Measurements from ENCODE around the gene CDR2. TPM values are rescaled to one million over a fixed set of nuclear protein-coding genes. Genes with fewer than 3 reads are reported as not detected.

CDR2 gene
- total and polyA plus RNA-seq, 2 experiments from 2014 or later, result 26.7 to 30.9 TPM

DNA sequence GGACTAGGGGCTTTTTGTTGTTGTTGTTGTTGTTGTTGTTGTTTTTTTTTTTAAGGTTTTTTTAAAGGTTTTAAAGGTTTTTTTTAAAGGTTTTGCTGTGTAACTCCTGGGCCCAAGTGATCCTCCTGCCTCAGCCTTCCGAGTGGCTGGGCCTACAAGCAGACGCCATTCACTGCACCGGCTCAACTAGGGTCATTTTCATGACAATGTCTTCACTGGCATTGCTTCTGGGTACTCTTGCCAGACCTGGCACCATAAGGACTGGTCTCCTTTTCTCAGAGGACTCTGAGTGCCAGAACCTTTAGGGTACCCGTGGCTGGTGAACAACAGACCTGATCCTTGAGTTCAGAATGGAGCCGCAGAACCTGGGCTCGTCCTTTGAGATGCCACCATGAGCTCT lies 56.8 kb downstream of the CDR2 start:
- WGBS (ENCODE audit: low lambda C conversion rate, missing lambda C conversion rate), result 94% methylated on average over 6 of the region's 6 CpGs
- Histone ChIP-seq H3K79me2 (peaks cover 4% of the 10 kb centered on the region), H3K4me2 (no peak overlapping the region), H3K4me1 (ENCODE audit: insufficient read depth) (no peaks in the 10 kb centered on the region), H3K36me3 (replicated peaks; ENCODE audit: insufficient read depth, low read depth) (no peaks in the 10 kb centered on the region), H3K27me3 (no peaks in the 10 kb centered on the region), H3K9me2 (replicated peaks; ENCODE audit: insufficient read depth) (no peaks in the 10 kb centered on the region), H3K27ac (no peak overlapping the region), H4K20me1 (ENCODE audit: insufficient read depth, poor library complexity, severe bottlenecking) (peaks cover 3% of the 10 kb centered on the region), H2AFZ (no peak overlapping the region), H3K4me3 (no peak overlapping the region), H3K9me3 (ENCODE audit: low read depth) (no peaks in the 10 kb centered on the region)
- no peak for DNase-seq (ENCODE audit: low spot score)
- TF ChIP-seq EZH2phosphoT487 (IDR thresholded peaks at IDR 0.05; ENCODE audit: low read depth, severe bottlenecking, unreplicated experiment) (no peak), EZH2 (IDR thresholded peaks at IDR 0.05; ENCODE audit: borderline replicate concordance) (no peak)
- TF ChIP-seq, protein P1, sequence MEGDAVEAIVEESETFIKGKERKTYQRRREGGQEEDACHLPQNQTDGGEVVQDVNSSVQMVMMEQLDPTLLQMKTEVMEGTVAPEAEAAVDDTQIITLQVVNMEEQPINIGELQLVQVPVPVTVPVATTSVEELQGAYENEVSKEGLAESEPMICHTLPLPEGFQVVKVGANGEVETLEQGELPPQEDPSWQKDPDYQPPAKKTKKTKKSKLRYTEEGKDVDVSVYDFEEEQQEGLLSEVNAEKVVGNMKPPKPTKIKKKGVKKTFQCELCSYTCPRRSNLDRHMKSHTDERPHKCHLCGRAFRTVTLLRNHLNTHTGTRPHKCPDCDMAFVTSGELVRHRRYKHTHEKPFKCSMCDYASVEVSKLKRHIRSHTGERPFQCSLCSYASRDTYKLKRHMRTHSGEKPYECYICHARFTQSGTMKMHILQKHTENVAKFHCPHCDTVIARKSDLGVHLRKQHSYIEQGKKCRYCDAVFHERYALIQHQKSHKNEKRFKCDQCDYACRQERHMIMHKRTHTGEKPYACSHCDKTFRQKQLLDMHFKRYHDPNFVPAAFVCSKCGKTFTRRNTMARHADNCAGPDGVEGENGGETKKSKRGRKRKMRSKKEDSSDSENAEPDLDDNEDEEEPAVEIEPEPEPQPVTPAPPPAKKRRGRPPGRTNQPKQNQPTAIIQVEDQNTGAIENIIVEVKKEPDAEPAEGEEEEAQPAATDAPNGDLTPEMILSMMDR (IDR thresholded peaks at IDR 0.05; ENCODE audit: poor library complexity), result no peak

DNA sequence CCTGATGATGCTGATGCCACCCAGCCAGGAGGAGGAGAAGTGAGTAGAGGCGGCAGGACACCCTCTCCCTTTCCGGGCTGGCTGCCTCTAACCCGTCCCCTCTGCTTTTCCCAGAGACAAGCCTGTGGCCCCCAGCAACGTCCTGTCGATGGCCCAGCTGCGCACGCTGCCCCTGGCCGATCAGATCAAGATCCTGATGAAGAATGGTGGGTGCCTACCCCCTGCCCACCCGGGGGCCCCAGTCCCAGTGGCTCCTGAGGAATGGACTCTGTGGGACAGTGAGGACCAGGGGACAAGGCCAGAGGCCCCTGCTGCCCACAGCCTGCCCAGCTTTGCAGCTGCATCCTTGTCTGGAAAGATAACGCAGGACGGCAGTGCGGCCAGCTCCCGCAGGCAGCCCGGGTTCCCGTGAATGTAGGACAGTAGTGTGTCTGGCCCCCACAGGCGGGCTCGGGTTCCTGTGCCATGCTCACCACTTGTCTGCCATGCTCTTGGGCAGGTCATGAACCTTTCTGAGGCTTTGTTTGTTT lies 57.4 kb downstream of the CDR2 start:
- DNase-seq (ENCODE audit: low spot score), result no peak
- Histone ChIP-seq H3K27ac (no peak overlapping the region), H3K27me3 (no peaks in the 10 kb centered on the region), H3K9me3 (ENCODE audit: low read depth) (no peaks in the 10 kb centered on the region), H3K4me3 (no peak overlapping the region), H3K79me2 (peaks cover 4% of the 10 kb centered on the region), H2AFZ (no peak overlapping the region), H4K20me1 (ENCODE audit: insufficient read depth, poor library complexity, severe bottlenecking) (peaks cover 3% of the 10 kb centered on the region), H3K4me2 (no peak overlapping the region), H3K4me1 (ENCODE audit: insufficient read depth) (no peaks in the 10 kb centered on the region), H3K9me2 (replicated peaks; ENCODE audit: insufficient read depth) (no peaks in the 10 kb centered on the region), H3K36me3 (replicated peaks; ENCODE audit: insufficient read depth, low read depth) (no peaks in the 10 kb centered on the region)
- TF ChIP-seq EZH2phosphoT487 (IDR thresholded peaks at IDR 0.05; ENCODE audit: low read depth, severe bottlenecking, unreplicated experiment) (no peak), EZH2 (IDR thresholded peaks at IDR 0.05; ENCODE audit: borderline replicate concordance) (no peak)
- TF ChIP-seq, protein P1 (IDR thresholded peaks at IDR 0.05; ENCODE audit: poor library complexity), result no peak
- WGBS (ENCODE audit: low lambda C conversion rate, missing lambda C conversion rate), result 95% methylated on average over 17 of the region's 17 CpGs

DNA sequence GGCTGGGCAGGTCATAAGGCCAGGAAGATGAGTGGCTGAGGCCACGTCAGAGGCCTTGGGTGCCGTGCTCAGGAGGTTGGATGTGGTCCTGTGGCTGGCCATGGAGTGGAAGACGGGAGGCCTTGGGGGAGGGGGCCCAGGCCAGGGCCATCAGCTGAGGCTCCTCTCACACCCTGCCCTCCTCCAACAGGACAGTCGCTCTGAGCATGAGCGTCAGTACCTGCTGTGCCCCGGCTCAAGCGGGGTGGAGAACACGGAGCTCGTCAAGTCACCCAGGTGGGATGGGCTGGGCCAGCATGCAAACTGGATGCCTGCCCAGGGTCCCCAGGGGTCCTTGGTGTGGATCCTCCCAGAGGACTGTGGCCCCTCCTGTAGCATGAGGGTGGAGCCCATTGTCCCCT lies 58.0 kb downstream of the CDR2 start:
- Histone ChIP-seq H3K79me2 (peaks cover under 1% of the 10 kb centered on the region), H3K36me3 (replicated peaks; ENCODE audit: insufficient read depth, low read depth) (no peaks in the 10 kb centered on the region), H3K4me3 (no peak overlapping the region), H3K27me3 (no peaks in the 10 kb centered on the region), H3K27ac (no peak overlapping the region), H2AFZ (no peak overlapping the region), H4K20me1 (ENCODE audit: insufficient read depth, poor library complexity, severe bottlenecking) (no peaks in the 10 kb centered on the region), H3K9me2 (replicated peaks; ENCODE audit: insufficient read depth) (no peaks in the 10 kb centered on the region), H3K4me2 (no peak overlapping the region), H3K4me1 (ENCODE audit: insufficient read depth) (no peaks in the 10 kb centered on the region), H3K9me3 (ENCODE audit: low read depth) (no peaks in the 10 kb centered on the region)
- TF ChIP-seq EZH2phosphoT487 (IDR thresholded peaks at IDR 0.05; ENCODE audit: low read depth, severe bottlenecking, unreplicated experiment) (no peak), EZH2 (IDR thresholded peaks at IDR 0.05; ENCODE audit: borderline replicate concordance) (no peak)
- 99% methylated on average over 9 of the region's 9 CpGs for WGBS (ENCODE audit: low lambda C conversion rate, missing lambda C conversion rate)
- DNase-seq (ENCODE audit: low spot score), result no peak

DNA sequence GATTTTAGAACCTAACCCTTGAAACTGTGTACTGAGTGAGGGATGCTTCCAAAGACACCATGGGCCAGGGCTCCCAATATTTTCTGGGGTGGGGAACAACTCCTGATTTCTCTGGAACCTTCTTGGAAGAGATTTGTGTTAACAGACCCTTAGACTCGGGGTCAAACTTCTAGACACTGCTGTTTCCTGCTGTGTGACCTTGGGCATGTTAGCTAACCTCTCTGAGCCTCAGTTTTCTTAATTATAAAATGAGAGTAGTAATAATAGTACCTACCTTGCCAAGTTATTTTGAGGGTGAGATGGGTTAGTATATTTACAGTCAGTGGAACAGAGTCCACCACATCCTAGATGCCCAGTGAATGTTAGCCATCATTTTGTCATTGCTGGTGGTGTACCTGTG lies 58.4 kb downstream of the CDR2 start:
- H3K36me3 ChIP-seq (replicated peaks; ENCODE audit: insufficient read depth, low read depth), result no peaks in the 10 kb centered on the region
- TF ChIP-seq, protein P1 (IDR thresholded peaks at IDR 0.05; ENCODE audit: poor library complexity), result no peak
- TF ChIP-seq EZH2 (IDR thresholded peaks at IDR 0.05; ENCODE audit: borderline replicate concordance) (no peak), EZH2phosphoT487 (IDR thresholded peaks at IDR 0.05; ENCODE audit: low read depth, severe bottlenecking, unreplicated experiment) (no peak)
- WGBS (ENCODE audit: low lambda C conversion rate, missing lambda C conversion rate), result 100% methylated on average over 1 of the region's 1 CpG

More for the DNA sequence above, 58.4 kb downstream of the CDR2 start:
- DNase-seq (ENCODE audit: low spot score), result no peak
- Histone ChIP-seq H3K27ac (no peak overlapping the region), H3K27me3 (no peaks in the 10 kb centered on the region), H4K20me1 (ENCODE audit: insufficient read depth, poor library complexity, severe bottlenecking) (no peaks in the 10 kb centered on the region), H3K4me2 (no peak overlapping the region), H2AFZ (no peak overlapping the region), H3K79me2 (no peaks in the 10 kb centered on the region), H3K4me1 (ENCODE audit: insufficient read depth) (no peaks in the 10 kb centered on the region), H3K9me3 (ENCODE audit: low read depth) (no peaks in the 10 kb centered on the region), H3K9me2 (replicated peaks; ENCODE audit: insufficient read depth) (no peaks in the 10 kb centered on the region), H3K4me3 (no peak overlapping the region)
